ENCODE measurements around the gene ELAVL2. TPM values are rescaled to one million over a fixed set of nuclear protein-coding genes. Genes with fewer than 3 reads are reported as not detected.

The ELAVL2 gene
- total and polyA plus RNA-seq, 9 of the 15 experiments (the other 6 are each of a cell fraction or from before 2014, with no cell fraction given) = not detected

DNA sequence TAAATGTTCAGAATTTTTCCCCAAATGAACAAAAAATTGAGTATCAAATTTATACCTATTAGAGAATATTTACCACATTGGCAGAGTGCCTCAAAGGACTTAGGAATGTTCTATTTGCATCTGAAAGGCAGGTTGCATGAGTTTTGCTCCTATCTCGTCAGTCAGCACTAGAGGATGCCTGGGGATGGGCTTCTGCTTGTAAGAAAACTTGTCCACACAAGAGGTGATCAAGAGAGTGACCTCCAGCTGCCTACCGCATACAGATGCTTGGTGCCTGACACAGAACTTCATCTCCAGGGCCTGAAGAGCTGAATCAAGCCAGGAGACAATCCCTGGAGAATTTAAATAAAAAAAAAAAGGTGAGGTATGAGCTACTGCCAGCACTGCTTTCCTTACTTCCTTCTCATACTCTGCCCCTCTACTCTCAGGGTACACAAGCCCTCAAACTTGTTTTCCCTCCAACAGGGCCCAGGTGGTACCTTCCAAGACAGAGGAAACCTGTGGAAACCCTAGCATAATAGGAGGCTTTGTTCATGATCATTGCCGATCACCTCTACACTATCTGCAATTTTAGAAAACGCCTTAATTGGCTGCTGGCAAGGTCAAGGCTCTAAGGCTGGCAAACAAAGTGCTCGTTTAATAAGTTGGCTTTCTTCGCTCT lies 166.6 kb downstream of the ELAVL2 start (continued):
- no peak for TF ChIP-seq PURB (CRISPR knock-in tag; IDR thresholded peaks at IDR 0.05; ENCODE audit: low read depth)

DNA sequence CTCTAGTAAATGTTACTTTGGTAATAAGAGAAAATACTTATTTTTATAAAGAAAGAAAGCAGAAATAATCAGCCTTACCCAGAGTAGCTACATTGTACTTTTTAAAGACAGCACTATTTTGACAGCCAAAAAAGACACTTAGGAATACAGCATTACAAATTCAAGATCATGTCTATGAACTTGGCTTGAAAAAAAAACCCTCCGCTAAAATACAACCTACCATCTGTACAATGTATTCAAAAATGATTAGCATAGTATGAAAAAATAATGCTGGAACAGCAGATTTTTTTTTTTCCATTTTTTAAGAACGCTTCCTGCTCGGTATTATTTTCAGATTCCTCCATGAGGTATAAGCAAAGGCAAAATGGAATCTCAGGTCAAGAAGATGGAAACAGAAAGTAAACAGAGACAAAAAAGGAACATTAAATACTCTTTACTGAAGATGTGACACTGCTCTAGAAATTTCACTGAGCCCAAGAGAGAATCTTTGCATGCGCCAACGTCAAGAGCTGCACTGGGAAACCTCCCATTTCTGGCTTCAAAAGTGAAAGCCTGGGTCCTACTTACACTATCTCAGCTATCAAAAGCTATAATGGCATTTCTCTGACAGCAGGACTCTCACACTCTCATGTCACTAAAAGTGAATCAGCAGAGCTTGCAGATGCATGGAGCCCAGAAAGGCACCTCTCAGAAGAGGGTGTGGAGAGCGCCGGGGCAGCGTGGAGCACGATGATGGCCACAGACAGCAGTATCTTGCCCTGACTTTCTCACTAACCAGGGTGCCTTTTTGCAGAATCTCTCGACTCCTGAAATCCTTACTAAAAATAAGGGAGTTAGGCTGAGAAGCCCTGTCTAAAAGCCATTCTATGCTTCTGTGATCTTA lies 167.4 kb downstream of the ELAVL2 start:
- no peaks in the 10 kb centered on the region for H3K4me1 ChIP-seq (replicated peaks in 1 of 2; ENCODE audit: control insufficient read depth in 2 of 2, insufficient read depth in 2 of 2, low read length in 2 of 2)
- ATAC-seq (no peak), DNase-seq (ENCODE audit: extremely low read depth in 1 of 4, low spot score in 3 of 4) (no peak), FAIRE-seq (no peak)
- H3K27ac ChIP-seq (ENCODE audit: extremely low read depth, low read depth, low read length) = no peak overlapping the region
- H3K27me3 ChIP-seq (ENCODE audit: control insufficient read depth in 2 of 2, insufficient read depth in 2 of 2, low read length in 2 of 2) = no peaks in the 10 kb centered on the region
- intact Hi-C loops (cut with micrococcal nuclease) (no loop called here), in situ Hi-C loops (cut with MboI) (no loop called here)
- POLR2A ChIA-PET = no interaction called here
- CTCF ChIA-PET (ENCODE audit: low intra/inter-chr PET ratio) = no interaction called here
- H3K79me2 ChIP-seq (ENCODE audit: control insufficient read depth, insufficient read depth, low read length) = no peaks in the 10 kb centered on the region
- no peak overlapping the region for H3K9ac ChIP-seq (ENCODE audit: insufficient read depth in 1 of 2, low read depth in 2 of 2, low read length in 2 of 2)
- no peak overlapping the region for H2AFZ ChIP-seq (ENCODE audit: low read depth, low read length)
- WGBS (ENCODE audit: insufficient coverage, low coverage, missing lambda C conversion rate) = no CpG with 5 or more reads among the region's 10 CpGs
- H3K4me2 ChIP-seq (ENCODE audit: insufficient read depth, low read length) = no peak overlapping the region
- H3K4me3 ChIP-seq = no peak overlapping the region
- no peaks in the 10 kb centered on the region for H3K9me3 ChIP-seq (replicated peaks; ENCODE audit: control insufficient read depth, insufficient read depth, low read depth, low read length)
- no peaks in the 10 kb centered on the region for H3K36me3 ChIP-seq (ENCODE audit: control insufficient read depth, insufficient read depth, low read length)
- H3K9me1 ChIP-seq (ENCODE audit: control insufficient read depth, insufficient read depth, low read length) = no peaks in the 10 kb centered on the region
- no TSS peak for BruUV-seq (replicated peaks)
- no peaks in the 10 kb centered on the region for H4K20me1 ChIP-seq (replicated peaks; ENCODE audit: control insufficient read depth, insufficient read depth, low read length)
- TF ChIP-seq ZNF263 (CRISPR knock-in tag; IDR thresholded peaks at IDR 0.05; ENCODE audit: borderline replicate concordance) = no peak
- no peak for TF ChIP-seq TEAD2 (tag; IDR thresholded peaks at IDR 0.05)
- no peak for TF ChIP-seq CCAR2 (IDR thresholded peaks at IDR 0.05; ENCODE audit: low read depth, low read length)
- TF ChIP-seq SRSF1 (IDR thresholded peaks at IDR 0.05; ENCODE audit: low read depth, low read length) = no peak
- TF ChIP-seq HMGN3 (IDR thresholded peaks at IDR 0.05; ENCODE audit: borderline replicate concordance, extremely low read depth, insufficient read length, low read depth, low read length) = no peak
- no peak for TF ChIP-seq DIDO1 (tag; IDR thresholded peaks at IDR 0.05; ENCODE audit: low read depth)
- no peak for TF ChIP-seq GTF2F1 (IDR thresholded peaks at IDR 0.05; ENCODE audit: low read depth, low read length)
- TF ChIP-seq TRIM24 (IDR thresholded peaks at IDR 0.05) = no peak
- no peak for TF ChIP-seq SIRT6 (IDR thresholded peaks at IDR 0.05; ENCODE audit: low read depth, low read length)
- TF ChIP-seq, protein P1, sequence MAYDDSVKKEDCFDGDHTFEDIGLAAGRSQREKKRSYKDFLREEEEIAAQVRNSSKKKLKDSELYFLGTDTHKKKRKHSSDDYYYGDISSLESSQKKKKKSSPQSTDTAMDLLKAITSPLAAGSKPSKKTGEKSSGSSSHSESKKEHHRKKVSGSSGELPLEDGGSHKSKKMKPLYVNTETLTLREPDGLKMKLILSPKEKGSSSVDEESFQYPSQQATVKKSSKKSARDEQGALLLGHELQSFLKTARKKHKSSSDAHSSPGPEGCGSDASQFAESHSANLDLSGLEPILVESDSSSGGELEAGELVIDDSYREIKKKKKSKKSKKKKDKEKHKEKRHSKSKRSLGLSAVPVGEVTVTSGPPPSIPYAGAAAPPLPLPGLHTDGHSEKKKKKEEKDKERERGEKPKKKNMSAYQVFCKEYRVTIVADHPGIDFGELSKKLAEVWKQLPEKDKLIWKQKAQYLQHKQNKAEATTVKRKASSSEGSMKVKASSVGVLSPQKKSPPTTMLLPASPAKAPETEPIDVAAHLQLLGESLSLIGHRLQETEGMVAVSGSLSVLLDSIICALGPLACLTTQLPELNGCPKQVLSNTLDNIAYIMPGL (CRISPR knock-in tag; IDR thresholded peaks at IDR 0.05) = no peak
- TF ChIP-seq RBBP5 (IDR thresholded peaks at IDR 0.05; ENCODE audit: borderline replicate concordance, insufficient read depth, low read length, poor library complexity, severe bottlenecking) = no peak
- TF ChIP-seq NFXL1 (CRISPR knock-in tag; IDR thresholded peaks at IDR 0.05) = no peak
- TF ChIP-seq, protein P2, sequence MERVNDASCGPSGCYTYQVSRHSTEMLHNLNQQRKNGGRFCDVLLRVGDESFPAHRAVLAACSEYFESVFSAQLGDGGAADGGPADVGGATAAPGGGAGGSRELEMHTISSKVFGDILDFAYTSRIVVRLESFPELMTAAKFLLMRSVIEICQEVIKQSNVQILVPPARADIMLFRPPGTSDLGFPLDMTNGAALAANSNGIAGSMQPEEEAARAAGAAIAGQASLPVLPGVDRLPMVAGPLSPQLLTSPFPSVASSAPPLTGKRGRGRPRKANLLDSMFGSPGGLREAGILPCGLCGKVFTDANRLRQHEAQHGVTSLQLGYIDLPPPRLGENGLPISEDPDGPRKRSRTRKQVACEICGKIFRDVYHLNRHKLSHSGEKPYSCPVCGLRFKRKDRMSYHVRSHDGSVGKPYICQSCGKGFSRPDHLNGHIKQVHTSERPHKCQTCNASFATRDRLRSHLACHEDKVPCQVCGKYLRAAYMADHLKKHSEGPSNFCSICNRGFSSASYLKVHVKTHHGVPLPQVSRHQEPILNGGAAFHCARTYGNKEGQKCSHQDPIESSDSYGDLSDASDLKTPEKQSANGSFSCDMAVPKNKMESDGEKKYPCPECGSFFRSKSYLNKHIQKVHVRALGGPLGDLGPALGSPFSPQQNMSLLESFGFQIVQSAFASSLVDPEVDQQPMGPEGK (CRISPR knock-in tag; IDR thresholded peaks at IDR 0.05; ENCODE audit: borderline replicate concordance) = no peak
